ENCODE results near the gene IRF5.

DNA sequence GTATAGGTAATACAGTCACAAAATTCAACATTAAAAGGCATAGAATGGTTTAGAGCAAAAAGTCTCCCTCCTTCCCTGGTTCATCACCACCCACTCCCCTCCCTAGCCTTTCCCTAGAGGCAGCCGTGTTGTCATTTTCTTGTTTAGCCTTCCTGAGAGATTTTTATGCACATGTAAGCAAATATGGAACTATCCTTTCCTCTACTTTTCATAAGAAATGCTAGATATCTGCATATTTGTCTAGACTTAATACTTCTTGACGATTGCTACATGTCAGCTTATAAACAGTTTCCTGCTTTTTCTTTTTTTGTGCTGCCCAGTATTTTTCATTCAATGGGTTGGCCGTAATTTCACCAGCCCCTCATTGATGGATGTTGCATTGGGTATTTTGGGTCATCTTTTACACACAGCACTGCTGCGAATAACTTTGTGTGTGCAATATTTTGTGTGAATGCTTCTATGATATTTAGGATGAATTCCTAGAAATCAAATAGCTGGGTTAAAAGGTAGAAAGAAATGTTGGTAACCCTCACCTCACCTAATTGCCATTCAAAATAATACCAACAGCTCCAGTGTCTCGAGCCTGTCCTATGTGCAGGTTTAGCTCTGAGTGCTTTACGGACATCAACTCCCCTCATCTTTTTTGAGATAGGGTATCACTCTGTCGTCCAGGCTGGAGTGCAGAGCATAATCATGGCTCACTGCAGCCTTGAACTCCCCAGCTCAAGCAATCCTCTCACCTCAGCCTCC, 6.9 kb downstream of the IRF5 start:
- TF ChIP-seq, protein P1, sequence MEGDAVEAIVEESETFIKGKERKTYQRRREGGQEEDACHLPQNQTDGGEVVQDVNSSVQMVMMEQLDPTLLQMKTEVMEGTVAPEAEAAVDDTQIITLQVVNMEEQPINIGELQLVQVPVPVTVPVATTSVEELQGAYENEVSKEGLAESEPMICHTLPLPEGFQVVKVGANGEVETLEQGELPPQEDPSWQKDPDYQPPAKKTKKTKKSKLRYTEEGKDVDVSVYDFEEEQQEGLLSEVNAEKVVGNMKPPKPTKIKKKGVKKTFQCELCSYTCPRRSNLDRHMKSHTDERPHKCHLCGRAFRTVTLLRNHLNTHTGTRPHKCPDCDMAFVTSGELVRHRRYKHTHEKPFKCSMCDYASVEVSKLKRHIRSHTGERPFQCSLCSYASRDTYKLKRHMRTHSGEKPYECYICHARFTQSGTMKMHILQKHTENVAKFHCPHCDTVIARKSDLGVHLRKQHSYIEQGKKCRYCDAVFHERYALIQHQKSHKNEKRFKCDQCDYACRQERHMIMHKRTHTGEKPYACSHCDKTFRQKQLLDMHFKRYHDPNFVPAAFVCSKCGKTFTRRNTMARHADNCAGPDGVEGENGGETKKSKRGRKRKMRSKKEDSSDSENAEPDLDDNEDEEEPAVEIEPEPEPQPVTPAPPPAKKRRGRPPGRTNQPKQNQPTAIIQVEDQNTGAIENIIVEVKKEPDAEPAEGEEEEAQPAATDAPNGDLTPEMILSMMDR (IDR thresholded peaks at IDR 0.05; ENCODE audit: low read depth, low read length, poor library complexity, severe bottlenecking) = no peak
- TF ChIP-seq EZH2phosphoT487 (IDR thresholded peaks at IDR 0.05; ENCODE audit: borderline replicate concordance, low read length) = no peak
